MCF 10A (cell line): ENCODE results near the gene VCL. TPM values are rescaled to one million over a fixed set of nuclear protein-coding genes. Genes with fewer than 3 reads are reported as not detected.

ENCODE experiments used
- BruUV-seq: library from RNA; stranded (reverse); fragments of 400-500 nt; replicated peaks from 2 replicates; lab custom pipeline; 2021; lab: Mats Ljungman, UMichigan
- CTCF ChIA-PET: fragments of 300-600 bp; sonication (Branson Sonifier 250); formaldehyde crosslinking; extraction: SDS; loops from one replicate; lab custom pipeline; 2021; ENCODE audit warnings: antibody characterized with exemption, inconsistent platforms; lab: Yijun Ruan, JAX
- POLR2A ChIA-PET: fragments of 300-600, 350-650 bp; sonication (Branson Sonifier 250); formaldehyde crosslinking; extraction: SDS; loops from one replicate; lab custom pipeline; 2020; ENCODE audit warnings: antibody characterized with exemption, inconsistent platforms; lab: Yijun Ruan, JAX
- DNase-seq: peaks from one replicate; pipeline ENCODE4 v3.0.0-alpha.2; 2018; ENCODE audit not compliant: unreplicated experiment
- H3K27ac Mint-ChIP-seq: one replicate; pipeline ENCODE4 v1.8.0; 2022; ENCODE audit warnings: mild to moderate bottlenecking, low read depth, mixed read lengths; ENCODE audit not compliant: unreplicated experiment
- H3K27me3 Mint-ChIP-seq: one replicate; pipeline ENCODE4 v1.8.0; 2022; ENCODE audit warnings: mixed read lengths; ENCODE audit not compliant: insufficient read depth, unreplicated experiment
- H3K36me3 Mint-ChIP-seq: one replicate; pipeline ENCODE4 v1.8.0; 2022; ENCODE audit warnings: mild to moderate bottlenecking, moderate library complexity, mixed read lengths; ENCODE audit not compliant: insufficient read depth, unreplicated experiment
- H3K4me1 Mint-ChIP-seq: one replicate; pipeline ENCODE4 v1.8.0; 2022; ENCODE audit warnings: mixed read lengths; ENCODE audit not compliant: insufficient read depth, unreplicated experiment
- H3K4me3 Mint-ChIP-seq: one replicate; pipeline ENCODE4 v1.8.0; 2022; ENCODE audit warnings: mild to moderate bottlenecking, moderate library complexity, mixed read lengths; ENCODE audit not compliant: unreplicated experiment
- H3K9me3 Mint-ChIP-seq: one replicate; pipeline ENCODE4 v1.8.0; 2022; ENCODE audit warnings: mixed read lengths; ENCODE audit not compliant: unreplicated experiment
- CTCF ChIP-seq: fragments of 200-600 bp; IDR thresholded peaks from one replicate; pipeline ENCODE4 v1.8.0; 2022; ENCODE audit warnings: antibody characterized with exemption, mild to moderate bottlenecking; ENCODE audit not compliant: unreplicated experiment
- intact Hi-C: fragments of 100-400 bp; cut with micrococcal nuclease; formaldehyde crosslinking; loops from 2 replicates; pipeline ENCODE4 v1.14.1; 2022
- total RNA-seq: library from RNA; stranded (reverse); gene quantifications from 2 replicates; pipeline ENCODE4 v1.2.3, GENCODE V29; 2022

VCL gene
- total RNA-seq, 1 experiment from 2014 or later = 90.2 TPM

- Mint-ChIP-seq H3K27ac (no peak overlapping the region), H3K4me3 (no peak overlapping the region), H3K9me3 (no peaks in the 10 kb centered on the region), H3K36me3 (no peaks in the 10 kb centered on the region), H3K4me1 (peaks cover 16% of the 10 kb centered on the region), H3K27me3 (no peaks in the 10 kb centered on the region)
- no TSS peak for BruUV-seq
- DNase-seq = no peak
- no peak for TF ChIP-seq CTCF
- POLR2A ChIA-PET = interaction anchor here (0.7 to 1.9 kb wide), 6 partner anchors 12 to 107 kb away, joined by 3 to 8 read pairs (median 3); no protein-coding TSS in a partner anchor
- CTCF ChIA-PET = interaction anchor here (0.7 to 0.8 kb wide), 2 partner anchors 8 to 681 kb away, joined by 3 read pairs; no protein-coding TSS in a partner anchor
- intact Hi-C loops = no loop called here
Observed at GRCh38 chr10:73992899-73993788, 4.8 kb upstream of the VCL start.

DNA sequence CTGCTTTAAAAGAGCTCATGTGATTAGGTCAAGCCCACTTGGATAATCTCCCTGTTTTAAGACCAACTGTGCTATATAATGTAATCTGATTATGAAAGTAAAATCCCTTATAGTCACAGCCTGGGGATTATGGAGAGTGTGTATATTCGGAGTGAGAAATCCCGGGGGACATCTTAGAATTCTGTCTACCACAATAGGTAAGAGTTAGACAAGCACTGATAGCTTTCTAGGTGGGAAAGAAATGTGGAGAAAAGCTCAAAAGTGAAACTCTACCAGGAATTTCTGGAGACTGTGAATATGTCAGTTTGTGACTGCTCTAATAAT lies 2.9 kb upstream of the VCL start:
- POLR2A ChIA-PET = interaction anchor here (0.8 to 1.1 kb wide), 4 partner anchors 10 to 86 kb away, joined by 3 read pairs; no protein-coding TSS in a partner anchor
- no peak for DNase-seq
- TF ChIP-seq CTCF = no peak
- Mint-ChIP-seq H3K4me3 (no peak overlapping the region), H3K27me3 (no peaks in the 10 kb centered on the region), H3K36me3 (no peaks in the 10 kb centered on the region), H3K27ac (no peak overlapping the region), H3K4me1 (peaks cover 22% of the 10 kb centered on the region), H3K9me3 (no peaks in the 10 kb centered on the region)
- CTCF ChIA-PET = interaction anchor here (1.2 kb wide), 1 partner anchor 86 kb away, joined by 3 read pairs; no protein-coding TSS in a partner anchor
- intact Hi-C loops = no loop called here
- no TSS peak for BruUV-seq

DNA sequence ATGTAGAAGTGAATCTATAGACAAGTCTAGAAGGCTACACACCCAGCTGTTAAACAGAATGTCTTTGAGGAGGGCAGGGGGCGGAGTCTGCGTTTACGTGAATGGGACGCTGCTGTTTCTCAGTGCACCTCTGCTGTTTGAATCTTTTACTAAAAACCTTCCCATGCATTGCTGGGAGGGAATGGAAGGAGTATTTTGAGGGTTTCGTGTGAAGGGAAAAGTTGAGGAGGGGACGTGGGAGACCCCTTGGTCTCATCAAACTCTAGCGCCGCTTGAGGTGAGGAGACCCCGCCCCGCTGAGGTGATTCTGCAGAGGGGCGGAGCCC lies 492 bp upstream of the VCL start:
- Mint-ChIP-seq H3K36me3 (peaks cover 6% of the 10 kb centered on the region), H3K4me1 (peaks cover 24% of the 10 kb centered on the region), H3K27ac (peak overlapping the region; percentile 95), H3K9me3 (no peaks in the 10 kb centered on the region), H3K4me3 (peak overlapping the region; percentile 88), H3K27me3 (no peaks in the 10 kb centered on the region)
- BruUV-seq = no TSS peak
- ChIA-PET POLR2A (interaction anchor here (0.8 to 6.2 kb wide), 15 partner anchors 10 to 110 kb away, joined by 3 to 103 read pairs (median 10); no protein-coding TSS in a partner anchor), CTCF (interaction anchor here (0.7 kb wide), 2 partner anchors 64 to 224 kb away, joined by 3 read pairs; no protein-coding TSS in a partner anchor)
- TF ChIP-seq CTCF = no peak
- no peak for DNase-seq
- intact Hi-C loops = loop anchor here (1.0 kb wide), 1 partner anchor 40 kb away; no protein-coding TSS in a partner anchor

GRCh38 chr10:73998623-73998928 lies 660 bp downstream of the VCL start:
- intact Hi-C loops = loop anchor here (2.0 kb wide), 1 partner anchor 112 kb away; no protein-coding TSS in a partner anchor
- TF ChIP-seq CTCF = no peak
- CTCF ChIA-PET = interaction anchor here (0.6 to 3.9 kb wide), 6 partner anchors 10 to 122 kb away, joined by 3 to 30 read pairs (median 8); no protein-coding TSS in a partner anchor
- H3K27ac Mint-ChIP-seq = peak overlapping the region; percentile 95
- no peaks in the 10 kb centered on the region for H3K9me3 Mint-ChIP-seq
- POLR2A ChIA-PET = interaction anchor here (0.6 to 6.2 kb wide), 23 partner anchors 12 to 235 kb away, joined by 3 to 103 read pairs (median 5); partner anchors contain the start of genes ADK, AP3M1 and PLAU
- DNase-seq = no peak
- no peaks in the 10 kb centered on the region for H3K27me3 Mint-ChIP-seq
- H3K4me1 Mint-ChIP-seq = peaks cover 22% of the 10 kb centered on the region
- H3K4me3 Mint-ChIP-seq = peak overlapping the region; percentile 88
- H3K36me3 Mint-ChIP-seq = peaks cover 15% of the 10 kb centered on the region
- no TSS peak for BruUV-seq
